HL-60 (cell line): Measurements from ENCODE around the gene EFNA3.

ENCODE experiments used
- CTCF ChIP-seq: IDR thresholded peaks from one replicate; pipeline ENCODE4 v1.5.1; 2011; ENCODE audit warnings: low read length, control low read depth, inconsistent platforms; ENCODE audit not compliant: insufficient read depth
- GABPA ChIP-seq: IDR thresholded peaks from 2 replicates; pipeline ENCODE4 v1.6.1; 2012; ENCODE audit warnings: low read depth
- POLR2AphosphoS5 ChIP-seq: IDR thresholded peaks from 2 replicates; pipeline ENCODE4 v1.6.1; 2012; ENCODE audit warnings: low read depth
- SPI1 ChIP-seq: IDR thresholded peaks from 2 replicates; pipeline ENCODE4 v1.6.1; 2012; ENCODE audit warnings: low read depth, mild to moderate bottlenecking, borderline replicate concordance
- TF ChIP-seq, protein P1 (sequence below): IDR thresholded peaks from 2 replicates; pipeline ENCODE4 v1.6.1; 2012; ENCODE audit warnings: low read depth; ENCODE audit not compliant: insufficient replicate concordance

DNA sequence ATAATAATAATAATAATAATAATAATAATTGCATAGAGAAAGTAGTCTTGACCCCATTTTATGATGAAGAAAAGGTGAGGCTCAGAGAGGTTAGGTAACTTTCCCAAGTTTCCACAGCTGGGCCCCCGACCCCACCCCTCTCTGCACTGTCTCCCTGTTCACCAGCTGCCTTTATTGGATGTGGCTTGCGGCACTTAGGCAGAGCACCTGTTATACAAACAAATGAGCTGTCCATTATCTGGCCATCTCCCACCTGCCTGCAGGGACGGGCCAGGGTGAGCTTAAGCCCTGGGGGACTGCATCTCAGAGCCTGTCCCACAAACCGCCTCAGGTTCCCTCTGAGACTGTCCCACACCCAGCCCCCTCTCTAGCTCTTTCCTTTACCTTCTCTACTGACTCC, 39.0 kb downstream of the EFNA3 start:
- TF ChIP-seq CTCF, result no peak
- no peak for TF ChIP-seq POLR2AphosphoS5
- TF ChIP-seq, protein P1, sequence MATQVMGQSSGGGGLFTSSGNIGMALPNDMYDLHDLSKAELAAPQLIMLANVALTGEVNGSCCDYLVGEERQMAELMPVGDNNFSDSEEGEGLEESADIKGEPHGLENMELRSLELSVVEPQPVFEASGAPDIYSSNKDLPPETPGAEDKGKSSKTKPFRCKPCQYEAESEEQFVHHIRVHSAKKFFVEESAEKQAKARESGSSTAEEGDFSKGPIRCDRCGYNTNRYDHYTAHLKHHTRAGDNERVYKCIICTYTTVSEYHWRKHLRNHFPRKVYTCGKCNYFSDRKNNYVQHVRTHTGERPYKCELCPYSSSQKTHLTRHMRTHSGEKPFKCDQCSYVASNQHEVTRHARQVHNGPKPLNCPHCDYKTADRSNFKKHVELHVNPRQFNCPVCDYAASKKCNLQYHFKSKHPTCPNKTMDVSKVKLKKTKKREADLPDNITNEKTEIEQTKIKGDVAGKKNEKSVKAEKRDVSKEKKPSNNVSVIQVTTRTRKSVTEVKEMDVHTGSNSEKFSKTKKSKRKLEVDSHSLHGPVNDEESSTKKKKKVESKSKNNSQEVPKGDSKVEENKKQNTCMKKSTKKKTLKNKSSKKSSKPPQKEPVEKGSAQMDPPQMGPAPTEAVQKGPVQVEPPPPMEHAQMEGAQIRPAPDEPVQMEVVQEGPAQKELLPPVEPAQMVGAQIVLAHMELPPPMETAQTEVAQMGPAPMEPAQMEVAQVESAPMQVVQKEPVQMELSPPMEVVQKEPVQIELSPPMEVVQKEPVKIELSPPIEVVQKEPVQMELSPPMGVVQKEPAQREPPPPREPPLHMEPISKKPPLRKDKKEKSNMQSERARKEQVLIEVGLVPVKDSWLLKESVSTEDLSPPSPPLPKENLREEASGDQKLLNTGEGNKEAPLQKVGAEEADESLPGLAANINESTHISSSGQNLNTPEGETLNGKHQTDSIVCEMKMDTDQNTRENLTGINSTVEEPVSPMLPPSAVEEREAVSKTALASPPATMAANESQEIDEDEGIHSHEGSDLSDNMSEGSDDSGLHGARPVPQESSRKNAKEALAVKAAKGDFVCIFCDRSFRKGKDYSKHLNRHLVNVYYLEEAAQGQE, result no peak
- TF ChIP-seq GABPA, result no peak
- no peak for TF ChIP-seq SPI1
